Measurements from ENCODE around the gene FKBP6.
"Not testable (repeated sequence)": the region's sequence is repeated elsewhere in the genome, so short reads cannot be mapped to it uniquely, and the experiment has no call there.

FKBP6 gene

GRCh38 chr7:73358590-73359275 lies 30.8 kb downstream of the FKBP6 start:
- no peak for DNase-seq (ENCODE audit: low read depth)

DNA sequence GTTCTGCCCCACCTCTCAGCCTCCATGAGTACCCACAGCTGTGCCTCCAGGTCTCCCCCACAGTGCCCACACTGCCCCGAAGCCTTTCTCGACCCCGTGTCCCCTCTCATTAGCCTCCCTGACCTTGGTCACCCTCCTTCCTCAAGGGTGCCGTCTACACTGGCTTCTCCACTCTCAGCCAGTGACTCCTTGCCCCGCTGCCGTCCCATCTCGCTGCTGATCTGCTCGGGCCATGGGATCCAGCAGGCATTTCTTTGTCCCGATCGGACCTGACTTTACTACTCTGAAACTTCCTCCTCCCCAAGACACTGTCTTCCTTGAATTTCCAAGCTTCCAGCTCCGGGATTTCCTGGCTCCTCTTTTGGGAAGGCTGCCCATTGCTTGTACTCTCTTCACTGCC lies 31.3 kb downstream of the FKBP6 start:
- DNase-seq (ENCODE audit: low read depth) = no peak

- no peak for DNase-seq (ENCODE audit: low read depth)
Observed at GRCh38 chr7:73359746-73360375, 31.9 kb downstream of the FKBP6 start.

- DNase-seq (ENCODE audit: low read depth) = not testable (repeated sequence)
Observed at GRCh38 chr7:73360590-73360989, 32.6 kb downstream of the FKBP6 start.

DNA sequence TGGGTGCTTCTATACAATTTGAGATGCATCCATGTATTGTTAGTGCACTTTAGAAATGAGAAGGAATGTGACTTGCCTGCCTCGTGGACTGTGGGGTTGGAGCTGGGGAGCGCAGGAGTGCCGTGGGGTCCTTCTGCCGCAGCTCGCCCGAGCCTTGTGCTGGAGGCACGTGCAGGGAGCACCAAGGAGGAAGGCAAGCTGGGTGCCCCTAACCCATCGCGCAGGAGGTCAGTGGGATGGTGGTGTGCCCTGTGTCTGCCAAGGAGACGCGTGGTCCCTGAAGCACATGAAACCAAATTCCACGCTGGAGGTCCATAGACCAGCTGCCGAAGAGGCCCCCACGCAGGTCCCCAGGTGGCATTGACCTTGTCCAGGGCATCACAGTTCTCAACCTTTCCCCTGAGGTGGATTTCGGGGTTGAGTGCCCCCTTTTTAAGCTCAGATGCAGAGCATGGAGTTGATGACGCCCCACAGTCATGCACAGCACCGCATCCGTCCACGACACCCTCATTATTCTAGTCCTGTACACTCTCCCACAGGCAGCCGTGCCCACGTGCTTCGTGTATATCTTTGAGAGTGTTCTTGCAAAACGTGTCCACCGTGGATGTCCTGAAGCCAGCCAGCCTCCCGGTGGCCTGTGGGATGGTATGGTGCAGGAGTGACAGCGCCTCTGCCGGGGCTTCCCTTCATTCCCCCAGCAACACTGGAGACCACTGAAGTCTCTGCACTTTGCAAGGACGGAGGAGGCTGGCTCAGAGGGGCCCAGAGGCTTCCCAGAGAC lies 35.5 kb downstream of the FKBP6 start:
- DNase-seq (ENCODE audit: low read depth) = no peak

DNA sequence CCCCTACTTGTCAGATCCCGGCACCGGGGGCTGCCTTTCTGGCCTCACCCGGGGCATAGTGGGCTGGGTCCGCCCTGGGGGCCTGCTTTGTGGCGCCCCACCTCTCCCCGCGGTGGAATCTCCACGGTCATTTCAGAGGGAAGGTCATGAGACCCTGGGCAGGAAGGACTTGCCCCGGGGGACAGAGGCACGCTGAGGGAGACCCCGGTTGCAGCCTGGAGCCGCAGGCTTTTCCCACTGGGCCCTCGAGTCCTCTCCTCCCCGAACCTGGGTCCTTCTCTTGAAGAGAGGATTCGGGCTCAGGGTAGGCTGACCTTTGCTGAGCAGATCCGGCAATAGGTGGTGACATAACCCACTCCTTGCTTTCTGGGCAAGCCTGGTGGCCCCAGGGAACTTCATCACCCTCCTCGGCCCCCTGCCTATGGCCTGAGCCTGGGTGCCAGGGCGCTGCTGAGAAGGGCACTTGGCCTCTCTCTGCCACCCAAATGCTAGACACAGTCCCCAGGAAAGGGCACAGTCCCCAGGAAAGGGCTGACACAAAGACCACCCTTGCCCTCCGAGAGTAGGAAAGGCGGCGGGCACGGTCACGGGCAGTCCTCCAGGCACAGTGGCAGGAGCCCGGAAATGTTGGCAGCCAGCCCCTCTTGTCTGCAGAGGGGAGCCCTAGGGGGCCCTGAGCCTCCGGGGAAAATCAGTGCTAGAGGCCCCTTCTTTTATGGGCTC lies 36.2 kb downstream of the FKBP6 start:
- no peak for DNase-seq (ENCODE audit: low read depth)

GRCh38 chr7:73366127-73366526 lies 38.2 kb downstream of the FKBP6 start:
- no peak for DNase-seq (ENCODE audit: low read depth)

DNA sequence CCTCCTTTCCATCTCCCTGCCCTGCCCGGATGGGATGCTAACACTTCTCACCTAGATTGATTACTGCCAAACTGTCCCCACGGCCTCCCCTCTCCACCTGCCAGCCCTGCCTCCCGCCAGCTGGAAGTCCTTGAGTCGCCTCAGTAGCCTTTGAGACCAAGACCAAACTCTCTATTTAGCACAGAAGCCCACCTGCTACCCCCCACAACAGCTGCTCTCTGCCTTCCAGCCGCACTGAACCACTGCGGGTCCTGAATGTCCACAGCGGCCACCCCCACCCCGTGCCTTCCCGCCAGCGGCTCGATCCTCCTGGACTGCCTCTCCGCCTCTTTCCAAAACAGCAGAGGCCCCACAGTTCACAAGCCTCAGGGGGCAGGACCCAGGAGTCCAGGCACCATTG lies 39.0 kb downstream of the FKBP6 start:
- DNase-seq (ENCODE audit: low read depth) = no peak

DNA sequence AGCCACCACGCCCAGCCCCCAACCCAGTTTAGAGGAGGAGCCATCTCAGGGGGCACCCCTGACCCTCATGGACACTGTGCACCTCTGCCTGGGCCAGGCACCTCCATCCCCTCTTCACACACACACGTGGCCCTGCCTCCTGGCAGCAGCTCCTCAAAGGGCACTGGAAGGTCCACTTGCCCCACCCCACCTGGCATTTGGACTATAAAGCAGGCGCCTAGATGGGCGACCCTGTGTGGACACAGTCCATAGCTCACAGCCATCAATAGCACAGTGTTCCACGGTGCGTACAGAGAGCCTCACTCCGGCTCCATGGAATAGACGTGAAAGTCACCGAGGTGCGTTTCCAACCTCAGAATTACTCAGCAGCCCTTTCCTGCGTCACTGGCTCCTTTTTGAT lies 41.0 kb downstream of the FKBP6 start:
- DNase-seq (ENCODE audit: low read depth) = no peak

DNA sequence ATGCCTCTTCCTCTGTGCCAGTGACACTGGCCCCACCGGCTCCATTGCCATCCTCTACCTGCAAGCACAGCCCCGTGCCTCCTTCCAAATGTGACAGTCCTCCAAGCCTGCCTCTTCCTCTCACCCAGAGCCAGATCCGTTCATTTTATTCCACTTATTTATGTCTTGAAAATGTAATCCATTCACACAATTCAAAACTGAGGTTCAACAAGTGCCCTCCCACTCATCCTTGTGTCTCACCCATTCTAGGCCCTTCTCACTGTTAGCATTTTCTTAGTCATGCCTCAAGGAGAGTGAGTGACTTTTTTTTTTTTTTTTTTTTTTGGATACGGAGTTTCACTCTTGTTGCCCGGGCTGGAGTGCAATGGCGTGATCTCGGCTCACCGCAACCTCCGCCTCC lies 41.7 kb downstream of the FKBP6 start:
- DNase-seq (ENCODE audit: low read depth) = no peak

DNA sequence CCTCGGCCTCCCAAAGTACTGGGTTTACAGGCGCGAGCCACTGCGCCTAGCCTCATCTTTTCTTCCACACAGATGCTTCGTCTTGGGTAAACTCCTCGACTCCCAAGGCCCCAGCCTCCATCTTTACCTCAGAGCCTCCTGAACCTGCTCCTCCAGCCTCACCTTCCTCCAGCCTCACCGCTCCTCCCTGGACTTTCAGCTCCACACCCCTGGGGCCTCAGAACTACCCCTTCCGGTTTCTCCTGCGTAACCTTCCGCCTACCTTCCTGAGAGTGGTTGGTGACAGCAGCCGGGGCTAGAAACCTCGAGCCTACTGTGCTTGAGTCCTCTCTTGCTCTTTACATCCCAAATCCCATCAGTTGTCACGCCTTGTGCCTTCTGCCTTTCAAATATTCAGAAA lies 45.8 kb downstream of the FKBP6 start:
- no peak for DNase-seq (ENCODE audit: low read depth)

- not testable (repeated sequence) for DNase-seq (ENCODE audit: low read depth)
Observed at GRCh38 chr7:73376262-73376661, 48.3 kb downstream of the FKBP6 start.

DNA sequence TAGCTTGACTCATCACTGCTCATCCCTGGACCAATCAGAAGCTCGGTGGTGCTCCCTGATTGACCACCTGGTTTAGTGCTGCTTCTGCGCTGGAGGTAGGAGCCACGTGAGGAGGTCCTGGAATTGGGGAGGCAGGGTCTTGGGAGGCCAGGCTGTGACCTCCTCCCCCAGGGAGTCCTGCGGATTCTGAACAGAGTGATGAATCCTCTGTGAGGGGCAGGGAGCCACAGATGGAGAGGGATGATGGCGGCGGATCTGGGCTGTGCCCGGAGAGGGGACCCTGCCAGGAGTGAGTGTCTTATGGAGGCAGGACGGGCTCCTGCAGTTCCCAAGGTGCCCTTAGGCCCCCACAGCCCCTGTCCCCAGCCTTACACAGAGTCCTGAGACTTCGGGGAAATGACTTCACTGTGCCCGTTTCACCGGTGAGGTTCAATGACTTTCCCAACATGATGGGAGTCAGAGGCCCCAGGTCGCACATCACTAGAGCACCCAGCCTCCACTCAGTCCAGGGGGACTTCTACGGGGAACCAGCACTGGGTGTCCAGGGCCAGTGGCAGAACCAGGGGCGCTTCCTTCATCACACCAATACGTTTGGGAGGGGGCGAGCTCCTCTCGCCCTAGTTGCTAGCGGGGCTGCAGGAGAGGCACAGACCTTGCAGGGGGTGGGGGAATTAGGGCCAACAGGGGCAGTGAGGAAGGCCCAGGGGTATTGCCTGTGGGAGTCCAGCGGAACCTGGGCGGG lies 48.9 kb downstream of the FKBP6 start:
- no peak for DNase-seq (ENCODE audit: low read depth)

DNA sequence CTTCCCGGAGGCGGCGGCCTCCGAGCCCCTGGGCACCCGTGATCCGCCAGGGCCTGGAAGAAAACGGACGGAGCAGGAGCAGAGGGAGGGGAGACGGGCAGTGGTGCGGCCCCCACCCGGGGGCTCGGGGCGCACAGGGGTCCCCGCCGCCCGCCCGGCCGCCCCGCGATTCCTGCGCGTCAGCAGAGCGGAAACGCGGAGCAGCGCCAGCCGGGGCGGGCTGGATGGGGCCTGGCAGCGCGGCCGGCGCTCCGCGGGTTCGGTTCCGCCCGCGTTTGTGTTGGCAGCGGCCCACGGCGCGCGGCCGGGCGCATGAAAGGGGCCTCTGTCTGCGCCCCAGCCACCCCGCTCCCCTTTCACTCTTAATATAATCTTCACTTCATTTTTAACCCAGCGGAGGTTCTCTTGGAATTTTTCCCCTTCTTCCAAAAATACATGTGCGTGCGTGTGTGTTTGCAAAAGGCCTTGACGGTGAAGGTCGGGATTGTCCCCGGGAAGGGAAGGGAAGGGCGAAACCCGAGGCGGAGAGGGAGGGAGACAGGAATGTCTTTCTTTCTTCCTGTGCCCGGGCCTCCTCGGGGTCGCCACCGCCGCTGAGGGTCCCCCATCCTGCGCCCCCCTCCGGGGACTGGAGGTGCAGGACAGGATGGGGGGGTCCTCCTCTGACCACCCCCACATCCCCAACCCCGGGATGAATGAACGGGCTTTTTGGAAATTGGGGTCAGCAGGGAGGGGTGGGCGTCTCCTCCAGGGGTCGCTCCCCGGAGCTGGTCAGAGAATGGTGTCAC lies 49.6 kb downstream of the FKBP6 start:
- DNase-seq (ENCODE audit: low read depth) = not testable (repeated sequence)

- DNase-seq (ENCODE audit: low read depth) = no peak
Observed at GRCh38 chr7:73382934-73383503, 55.1 kb downstream of the FKBP6 start.

- DNase-seq (ENCODE audit: low read depth) = no peak
Observed at GRCh38 chr7:73387221-73387828, 59.4 kb downstream of the FKBP6 start.

DNA sequence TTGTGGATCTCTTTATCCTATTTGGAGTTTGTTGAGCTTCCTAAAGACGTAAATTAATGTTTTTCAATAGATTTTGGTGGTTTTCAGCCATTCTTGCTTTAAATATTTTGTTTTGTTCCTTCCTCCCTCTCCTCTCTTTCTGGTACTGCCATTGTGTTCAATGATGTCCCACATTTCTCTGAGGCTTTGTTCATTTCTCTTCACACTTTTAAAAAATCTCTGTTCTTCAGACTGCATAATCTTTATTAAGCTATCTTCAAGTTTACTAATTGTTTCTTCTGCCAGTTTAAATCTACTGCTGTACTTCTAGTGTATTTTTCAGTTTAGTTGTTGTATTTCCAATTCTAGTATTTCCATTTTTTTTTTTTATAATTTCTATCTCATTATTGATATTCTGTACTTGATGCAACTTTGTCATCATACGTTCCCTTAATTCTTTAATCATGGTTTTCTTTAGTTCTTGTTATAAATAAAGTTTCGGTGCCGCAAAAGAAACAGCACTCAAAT lies 60.0 kb downstream of the FKBP6 start:
- no peak for DNase-seq (ENCODE audit: low read depth)

DNA sequence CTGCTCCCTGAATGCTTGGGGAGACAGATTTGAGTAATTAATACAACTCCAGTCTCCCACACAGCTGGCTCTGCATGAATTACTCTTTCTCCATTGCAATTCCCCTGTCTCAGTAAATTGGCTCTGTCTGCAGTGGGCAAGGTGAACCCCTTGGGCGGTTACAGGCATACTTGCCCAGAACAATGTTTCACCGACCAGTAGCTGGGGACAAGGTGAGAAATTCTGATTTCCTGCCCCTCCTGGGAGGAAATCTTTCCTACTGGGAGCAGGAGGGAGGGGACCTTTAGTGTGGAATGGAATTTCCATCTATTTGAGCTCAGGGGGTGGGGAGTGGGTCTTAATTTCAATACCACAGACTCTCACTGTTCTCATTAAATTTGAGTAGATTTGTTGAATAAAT lies 63.4 kb downstream of the FKBP6 start:
- no peak for DNase-seq (ENCODE audit: low read depth)

- DNase-seq (ENCODE audit: low read depth) = no peak
Observed at GRCh38 chr7:73394422-73394821, 66.5 kb downstream of the FKBP6 start.

All from stimulated activated CD8-positive, alpha-beta memory T cell treated with anti-CD3 and anti-CD28 coated beads, Interleukin-4, amount 100 ng/mL, for 24 hours (primary cell).